Measurements from ENCODE around the gene UBE2E1. TPM values are rescaled to one million over a fixed set of nuclear protein-coding genes. Genes with fewer than 3 reads are reported as not detected.

UBE2E1 gene
- total and polyA plus RNA-seq, 2 donors from 2014 or later = 69.1 to 83.2 TPM

DNA sequence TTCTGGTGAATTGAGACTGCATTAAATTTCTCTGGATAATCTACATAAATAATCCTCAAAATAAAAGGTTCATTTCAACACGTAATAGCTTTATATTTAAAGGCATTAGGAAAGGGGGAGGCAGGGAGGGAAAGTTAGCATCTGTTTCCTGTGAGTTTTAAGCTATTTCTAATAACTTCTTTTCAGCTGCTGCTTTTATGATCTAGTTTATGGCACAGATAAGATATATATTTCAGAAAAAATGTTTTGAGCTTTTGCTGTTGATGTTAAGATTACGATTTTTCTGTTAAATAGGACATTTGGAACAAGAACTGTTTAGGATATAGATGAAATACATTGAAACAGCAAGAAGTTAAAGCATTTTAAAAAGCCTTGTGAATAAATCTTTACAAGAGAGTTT, 30.0 kb downstream of the UBE2E1 start:
- FAIRE-seq (no peak), DNase-seq (peak in 1 of 5 donors; percentile 68)
- Histone ChIP-seq H3K4me3 (ENCODE audit: low read length in 3 of 3) (no peak overlapping the region), H3K4me1 (ENCODE audit: control insufficient read depth in 2 of 3, insufficient read depth in 2 of 3, low read depth in 1 of 3, low read length in 3 of 3) (peaks cover 0 to 3% (median 0%) of the 10 kb centered on the region in 3 donors), H3K9me3 (ENCODE audit: control insufficient read depth in 2 of 3, insufficient read depth in 1 of 3, low read length in 3 of 3) (no peaks in the 10 kb centered on the region), H3K36me3 (ENCODE audit: control insufficient read depth in 2 of 3, insufficient read depth in 3 of 3, low read length in 3 of 3) (no peaks in the 10 kb centered on the region), H3K9ac (ENCODE audit: low read length in 3 of 3) (no peak overlapping the region), H3K27me3 (ENCODE audit: control insufficient read depth, insufficient read depth, low read length) (no peaks in the 10 kb centered on the region), H3K27ac (ENCODE audit: low read depth in 2 of 2, low read length in 2 of 2) (no peak overlapping the region)
- intact Hi-C loops (cut with DNase I) = no loop called here
- no peak for TF ChIP-seq CTCF (IDR thresholded peaks at IDR 0.05; ENCODE audit: borderline replicate concordance, extremely low read depth, insufficient read depth)

GRCh38 chr3:23836536-23837230, 30.9 kb downstream of the UBE2E1 start:
- DNase-seq (no peak), FAIRE-seq (no peak)
- intact Hi-C loops (cut with DNase I) = no loop called here
- Histone ChIP-seq H3K9me3 (ENCODE audit: control insufficient read depth in 2 of 3, insufficient read depth in 1 of 3, low read length in 3 of 3) (no peaks in the 10 kb centered on the region), H3K9ac (ENCODE audit: low read length in 3 of 3) (no peak overlapping the region), H3K36me3 (ENCODE audit: control insufficient read depth in 2 of 3, insufficient read depth in 3 of 3, low read length in 3 of 3) (no peaks in the 10 kb centered on the region), H3K4me3 (ENCODE audit: low read length in 3 of 3) (no peak overlapping the region), H3K4me1 (ENCODE audit: control insufficient read depth in 2 of 3, insufficient read depth in 2 of 3, low read depth in 1 of 3, low read length in 3 of 3) (peaks cover 0 to 3% (median 0%) of the 10 kb centered on the region in 3 donors), H3K27ac (ENCODE audit: low read depth in 2 of 2, low read length in 2 of 2) (no peak overlapping the region), H3K27me3 (ENCODE audit: control insufficient read depth, insufficient read depth, low read length) (no peaks in the 10 kb centered on the region)
- no peak for TF ChIP-seq CTCF (IDR thresholded peaks at IDR 0.05; ENCODE audit: borderline replicate concordance, extremely low read depth, insufficient read depth)

- H3K36me3 ChIP-seq (ENCODE audit: control insufficient read depth in 2 of 3, insufficient read depth in 3 of 3, low read length in 3 of 3) = no peaks in the 10 kb centered on the region
- peaks cover 0 to 3% (median 0%) of the 10 kb centered on the region in 3 donors for H3K4me1 ChIP-seq (ENCODE audit: control insufficient read depth in 2 of 3, insufficient read depth in 2 of 3, low read depth in 1 of 3, low read length in 3 of 3)
- no peak for FAIRE-seq
- no peak for TF ChIP-seq CTCF (IDR thresholded peaks at IDR 0.05; ENCODE audit: borderline replicate concordance, extremely low read depth, insufficient read depth)
- no peaks in the 10 kb centered on the region for H3K27me3 ChIP-seq (ENCODE audit: control insufficient read depth, insufficient read depth, low read length)
- H3K9me3 ChIP-seq (ENCODE audit: control insufficient read depth in 2 of 3, insufficient read depth in 1 of 3, low read length in 3 of 3) = no peaks in the 10 kb centered on the region
- no peak overlapping the region for H3K27ac ChIP-seq (ENCODE audit: low read depth in 2 of 2, low read length in 2 of 2)
- H3K9ac ChIP-seq (ENCODE audit: low read length in 3 of 3) = no peak overlapping the region
- no peak for DNase-seq
- intact Hi-C loops (cut with DNase I) = no loop called here
- no peak overlapping the region for H3K4me3 ChIP-seq (ENCODE audit: low read length in 3 of 3)
Measured at GRCh38 chr3:23837286-23837685, 31.5 kb downstream of the UBE2E1 start.

Measured in kidney (tissue), 14 donors.